Peyer's patch (tissue), 4 donors: ENCODE results near the gene FARP1. TPM values are rescaled to one million over a fixed set of nuclear protein-coding genes. Genes with fewer than 3 reads are reported as not detected.

ENCODE experiments used
- DNase-seq, 3 donors: peaks; one replicate each; pipeline ENCODE4 v3.0.0-alpha.2; 2017 to 2019
- H3K27ac ChIP-seq, 4 donors: fragments of 200-600 bp; sonication (generic); one replicate each; pipeline ENCODE4 v1.5.1; 2016 to 2019
- H3K27me3 ChIP-seq, 2 donors: fragments of 200-600 bp; sonication (generic); one replicate each; pipeline ENCODE4 v1.5.1; 2019
- H3K36me3 ChIP-seq, 3 donors: fragments of 200-600 bp; sonication (generic); one replicate each; pipeline ENCODE4 v1.5.1; 2016 to 2019
- H3K4me1 ChIP-seq, 4 donors: fragments of 200-600 bp; sonication (generic); one replicate each; pipeline ENCODE4 v1.5.1; 2016 to 2019
- H3K4me3 ChIP-seq, 4 donors: fragments of 200-600 bp; sonication (generic); 1 replicate in 3 of 4; 2 replicates in 1 of 4; pipeline ENCODE4 v1.5.1; 2016 to 2019; ENCODE audit warnings: mild to moderate bottlenecking in 1 of 4
- H3K9me3 ChIP-seq, 4 donors: fragments of 200-600 bp; sonication (generic); one replicate each; pipeline ENCODE4 v1.5.1; 2016 to 2019; ENCODE audit warnings: mild to moderate bottlenecking in 1 of 4
- POLR2A ChIP-seq, 2 donors: fragments of 450-650 bp; IDR thresholded peaks; one replicate each; pipeline ENCODE4 v1.5.1; 2017; ENCODE audit warnings: antibody characterized with exemption in 2 of 2, mild to moderate bottlenecking in 2 of 2, moderate library complexity in 2 of 2
- total RNA-seq, 4 donors: library from RNA; depleted of rRNA; stranded (reverse); fragments of >200 nt; gene quantifications; one replicate each; pipeline ENCODE4 v1.1.0, GENCODE V29; 2016
- TF ChIP-seq, protein P1 (sequence below), 6 experiments: fragments of 450-650 bp in 4 of 6; fragments of 200-600 bp in 2 of 6; sonication (generic) in 1 of 6; IDR thresholded peaks; one replicate each; pipeline ENCODE4 v1.5.1; 2017 to 2019; ENCODE audit warnings: antibody characterized with exemption in 6 of 6, mild to moderate bottlenecking in 3 of 6, moderate library complexity in 1 of 6

The FARP1 gene
- total RNA-seq, 4 donors from 2014 or later, result 10.6 to 61.1 (median 14.9) TPM

DNA sequence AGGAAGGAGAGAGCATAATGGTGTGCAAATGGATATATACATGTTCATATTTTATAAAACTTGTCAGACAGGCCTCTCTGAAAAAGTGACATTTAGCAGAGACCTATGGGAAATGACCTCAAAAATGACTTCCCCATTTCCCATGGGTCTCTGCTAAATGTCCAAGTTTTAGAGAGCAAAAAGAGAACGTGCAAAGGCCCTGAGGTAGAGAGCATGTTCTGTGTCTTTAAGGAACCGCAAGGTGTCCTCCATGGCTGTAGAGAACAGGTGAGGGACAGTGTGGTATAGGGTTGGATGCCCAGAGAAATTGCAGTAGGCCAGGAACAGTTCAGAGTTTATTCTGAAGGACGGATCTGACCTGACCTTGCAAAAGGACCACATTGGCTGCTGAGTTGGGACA is 147.4 kb downstream of the FARP1 start:
- Histone ChIP-seq H3K9me3 (no peaks in the 10 kb centered on the region), H3K4me1 (no peaks in the 10 kb centered on the region), H3K27ac (no peak overlapping the region), H3K4me3 (no peak overlapping the region), H3K36me3 (no peaks in the 10 kb centered on the region), H3K27me3 (no peaks in the 10 kb centered on the region)
- DNase-seq, result no peak
- TF ChIP-seq POLR2A (IDR thresholded peaks at IDR 0.05), result no peak

DNA sequence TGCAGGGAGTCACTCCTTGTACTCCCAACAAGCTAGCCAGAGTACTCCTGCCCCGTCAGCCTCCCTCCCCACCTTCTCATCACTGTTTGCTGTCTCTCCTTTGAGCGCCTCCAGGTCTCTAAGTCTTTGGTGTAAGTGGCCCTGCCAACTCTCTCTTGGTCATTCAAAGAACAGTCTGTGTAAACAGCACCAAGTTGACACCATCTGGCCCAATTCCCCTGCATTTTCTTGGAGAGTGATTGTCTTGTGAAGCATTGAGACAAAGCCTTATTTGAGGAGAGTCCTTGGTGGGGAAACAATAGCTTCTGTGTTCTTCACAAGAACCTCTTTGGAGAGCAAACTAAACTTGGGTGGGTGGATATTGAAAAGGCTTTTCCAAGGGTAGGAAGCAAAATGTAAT is 148.8 kb downstream of the FARP1 start:
- Histone ChIP-seq H3K27me3 (no peaks in the 10 kb centered on the region), H3K4me1 (no peaks in the 10 kb centered on the region), H3K27ac (no peak overlapping the region), H3K4me3 (no peak overlapping the region), H3K36me3 (no peaks in the 10 kb centered on the region), H3K9me3 (no peaks in the 10 kb centered on the region)
- DNase-seq, result no peak
- TF ChIP-seq, protein P1, sequence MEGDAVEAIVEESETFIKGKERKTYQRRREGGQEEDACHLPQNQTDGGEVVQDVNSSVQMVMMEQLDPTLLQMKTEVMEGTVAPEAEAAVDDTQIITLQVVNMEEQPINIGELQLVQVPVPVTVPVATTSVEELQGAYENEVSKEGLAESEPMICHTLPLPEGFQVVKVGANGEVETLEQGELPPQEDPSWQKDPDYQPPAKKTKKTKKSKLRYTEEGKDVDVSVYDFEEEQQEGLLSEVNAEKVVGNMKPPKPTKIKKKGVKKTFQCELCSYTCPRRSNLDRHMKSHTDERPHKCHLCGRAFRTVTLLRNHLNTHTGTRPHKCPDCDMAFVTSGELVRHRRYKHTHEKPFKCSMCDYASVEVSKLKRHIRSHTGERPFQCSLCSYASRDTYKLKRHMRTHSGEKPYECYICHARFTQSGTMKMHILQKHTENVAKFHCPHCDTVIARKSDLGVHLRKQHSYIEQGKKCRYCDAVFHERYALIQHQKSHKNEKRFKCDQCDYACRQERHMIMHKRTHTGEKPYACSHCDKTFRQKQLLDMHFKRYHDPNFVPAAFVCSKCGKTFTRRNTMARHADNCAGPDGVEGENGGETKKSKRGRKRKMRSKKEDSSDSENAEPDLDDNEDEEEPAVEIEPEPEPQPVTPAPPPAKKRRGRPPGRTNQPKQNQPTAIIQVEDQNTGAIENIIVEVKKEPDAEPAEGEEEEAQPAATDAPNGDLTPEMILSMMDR (IDR thresholded peaks at IDR 0.05), result no peak
- TF ChIP-seq POLR2A (IDR thresholded peaks at IDR 0.05), result no peak

DNA sequence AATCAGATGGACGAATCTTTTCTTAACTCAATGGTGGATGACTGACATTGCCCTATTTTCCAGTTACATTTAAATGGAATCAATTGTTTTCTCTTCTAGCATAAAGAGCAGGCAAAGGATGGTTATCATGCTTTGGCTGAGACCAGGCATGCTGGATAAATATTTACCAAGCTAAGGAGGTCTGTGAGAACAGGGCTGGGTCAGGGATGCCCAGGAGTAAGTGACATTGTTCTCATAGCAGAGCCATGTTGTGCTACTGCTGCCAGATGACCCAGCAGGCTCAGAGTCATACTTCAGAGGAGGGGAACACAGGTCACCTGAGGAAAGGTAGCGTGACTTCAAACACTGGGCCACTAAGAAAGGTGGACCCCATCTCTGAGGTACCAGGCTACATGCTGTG is 150.2 kb downstream of the FARP1 start:
- H3K4me1 ChIP-seq, result no peaks in the 10 kb centered on the region
- no peaks in the 10 kb centered on the region for H3K36me3 ChIP-seq
- DNase-seq, result no peak
- no peaks in the 10 kb centered on the region for H3K9me3 ChIP-seq
- no peak overlapping the region for H3K4me3 ChIP-seq
- H3K27ac ChIP-seq, result no peak overlapping the region
- no peak for TF ChIP-seq POLR2A (IDR thresholded peaks at IDR 0.05)
- TF ChIP-seq, protein P1 (IDR thresholded peaks at IDR 0.05), result no peak
- no peaks in the 10 kb centered on the region for H3K27me3 ChIP-seq

DNA sequence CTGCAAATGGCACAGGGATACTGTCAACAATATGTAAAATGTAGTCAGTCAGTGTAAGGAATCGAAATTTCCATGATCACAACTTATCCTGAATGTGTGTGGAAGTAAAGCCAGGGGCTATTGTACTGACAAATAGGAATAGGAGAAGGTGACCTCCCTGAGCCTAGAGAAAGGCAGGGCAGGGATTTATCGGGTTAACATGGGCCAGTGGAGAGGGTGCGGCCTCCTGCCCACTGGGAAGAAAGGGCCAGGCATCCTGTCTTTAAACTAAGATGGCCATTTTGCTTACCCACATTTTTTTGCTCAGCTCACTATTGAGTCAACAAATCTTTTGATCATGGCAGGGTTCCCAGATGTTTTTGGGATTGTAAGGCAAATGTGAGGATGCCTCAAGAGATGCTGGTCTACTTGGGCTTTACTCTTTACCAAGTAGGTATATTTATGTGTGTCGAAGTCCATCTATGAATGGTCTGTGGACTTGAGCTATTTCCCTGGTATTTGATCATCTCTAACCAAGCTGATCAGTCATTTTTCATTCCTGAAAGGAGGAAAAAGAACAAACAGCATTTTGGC is 150.8 kb downstream of the FARP1 start:
- Histone ChIP-seq H3K27me3 (no peaks in the 10 kb centered on the region), H3K27ac (no peak overlapping the region), H3K36me3 (no peaks in the 10 kb centered on the region), H3K4me3 (no peak overlapping the region), H3K9me3 (no peaks in the 10 kb centered on the region), H3K4me1 (no peaks in the 10 kb centered on the region)
- TF ChIP-seq POLR2A (IDR thresholded peaks at IDR 0.05), result no peak
- TF ChIP-seq, protein P1 (IDR thresholded peaks at IDR 0.05), result no peak
- DNase-seq, result no peak

DNA sequence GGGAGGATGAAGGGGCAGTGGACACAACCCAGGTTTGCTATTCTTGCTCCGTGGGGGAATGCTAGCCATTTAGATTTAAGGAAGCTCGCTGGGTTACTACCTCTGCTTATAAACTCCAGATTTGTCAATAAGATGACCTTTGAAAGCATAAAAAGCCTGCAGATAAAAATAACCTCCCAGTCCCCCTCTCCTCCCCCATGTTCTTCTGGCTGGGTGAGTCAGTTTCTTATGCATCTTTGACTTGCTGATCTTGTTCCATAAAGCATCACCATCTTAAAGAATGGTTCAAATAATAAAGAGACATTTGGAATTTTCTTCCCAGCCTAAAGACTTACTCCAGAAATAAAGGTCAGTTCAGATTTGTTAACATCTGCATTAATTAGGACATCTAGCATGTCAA is 152.5 kb downstream of the FARP1 start:
- Histone ChIP-seq H3K27me3 (no peaks in the 10 kb centered on the region), H3K4me1 (peaks cover 0 to 7% (median 0%) of the 10 kb centered on the region in 4 donors), H3K27ac (no peak overlapping the region)

DNA sequence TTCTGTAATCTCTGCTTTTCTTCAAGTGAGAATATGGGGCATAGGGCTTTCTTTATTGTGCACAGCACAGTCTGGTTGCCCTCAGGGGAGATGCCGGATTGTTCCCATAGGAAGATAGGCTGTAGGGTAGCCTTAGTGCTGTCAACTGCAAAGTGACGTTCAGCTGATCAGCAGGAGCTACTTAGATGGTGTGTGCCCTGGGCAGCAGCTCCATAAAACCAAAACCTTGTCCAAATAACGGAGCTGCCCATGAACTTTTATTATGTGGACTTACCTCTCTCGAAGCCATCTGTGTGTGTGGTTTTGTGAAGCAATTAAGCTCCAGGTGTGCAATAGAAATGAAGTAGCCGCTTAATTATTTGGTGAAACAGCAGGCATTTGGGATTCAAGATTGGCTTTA is 154.2 kb downstream of the FARP1 start:
- no peak overlapping the region for H3K27ac ChIP-seq
- TF ChIP-seq POLR2A (IDR thresholded peaks at IDR 0.05), result no peak
- TF ChIP-seq, protein P1 (IDR thresholded peaks at IDR 0.05), result no peak
- DNase-seq, result no peak
- H3K9me3 ChIP-seq, result no peaks in the 10 kb centered on the region
- H3K4me1 ChIP-seq, result peaks cover 0 to 20% (median 0%) of the 10 kb centered on the region in 4 donors
- no peaks in the 10 kb centered on the region for H3K27me3 ChIP-seq
- H3K36me3 ChIP-seq, result no peaks in the 10 kb centered on the region
- H3K4me3 ChIP-seq, result no peak overlapping the region

More for the DNA sequence above, 152.5 kb downstream of the FARP1 start:
- no peak for DNase-seq
- H3K4me3 ChIP-seq, result no peak overlapping the region
- H3K36me3 ChIP-seq, result no peaks in the 10 kb centered on the region
- H3K9me3 ChIP-seq, result no peaks in the 10 kb centered on the region
- TF ChIP-seq POLR2A (IDR thresholded peaks at IDR 0.05), result no peak
- TF ChIP-seq, protein P1 (IDR thresholded peaks at IDR 0.05), result no peak
